ENCODE data around the gene KLHL22.

GRCh38 chr22:20497426-20497825 is 1.8 kb upstream of the KLHL22 start:
- TF ChIP-seq CTCF (IDR thresholded peaks at IDR 0.05; ENCODE audit: control extremely low read depth in 1 of 3, insufficient read depth in 1 of 3, low read depth in 1 of 3, low read length in 3 of 3): no peak
- TF ChIP-seq YY1 (IDR thresholded peaks at IDR 0.05; ENCODE audit: low read depth, low read length): no peak
- no peak for TF ChIP-seq EP300 (IDR thresholded peaks at IDR 0.05; ENCODE audit: borderline replicate concordance in 1 of 2, low read depth in 2 of 2, low read length in 2 of 2)
- no peak for TF ChIP-seq CHD7 (IDR thresholded peaks at IDR 0.05; ENCODE audit: insufficient replicate concordance, low read length)
- TF ChIP-seq GABPA (IDR thresholded peaks at IDR 0.05; ENCODE audit: borderline replicate concordance, insufficient read depth, low read length): no peak
- no peak for TF ChIP-seq POLR2AphosphoS5 (IDR thresholded peaks at IDR 0.05; ENCODE audit: low read depth, low read length)
- no peak for TF ChIP-seq USF2 (IDR thresholded peaks at IDR 0.05; ENCODE audit: low read length)

Measured in H1 (cell line).